IMR-90 (cell line): ENCODE data around the gene LENG9. TPM values are rescaled to one million over a fixed set of nuclear protein-coding genes. Genes with fewer than 3 reads are reported as not detected.

Experiments
- ATAC-seq: fragments of 200-7000 bp; cut with Tn5 transposase; 2 replicates; pipeline ENCODE4 v1.9.1; 2020; ENCODE audit warnings: low read depth, mild to moderate bottlenecking, moderate library complexity
- BruUV-seq: library from RNA; stranded (reverse); fragments of 400-500 nt; replicated peaks from 2 replicates; lab custom pipeline; 2021; lab: Mats Ljungman, UMichigan
- CTCF ChIA-PET: fragments of 300-600 bp; formaldehyde crosslinking; extraction: SDS; loops from one replicate; lab custom pipeline; 2021; ENCODE audit warnings: antibody characterized with exemption; lab: Yijun Ruan, JAX
- POLR2A ChIA-PET: fragments of 300-600 bp; sonication (Branson Sonifier 250); formaldehyde crosslinking; loops from one replicate; lab custom pipeline; 2022; ENCODE audit warnings: antibody characterized with exemption; ENCODE audit not compliant: unreplicated experiment; lab: Charles Lee
- DNase-seq: peaks from one replicate; pipeline ENCODE4 v3.0.0; 2013
- H2AFZ ChIP-seq: replicated peaks from 2 replicates; pipeline ENCODE3; 2013; ENCODE audit warnings: low read length, mild to moderate bottlenecking; ENCODE audit not compliant: poor library complexity
- H2AK5ac ChIP-seq: 2 replicates; pipeline ENCODE4 v1.6.1; 2013; ENCODE audit warnings: low read depth, low read length, inconsistent platforms
- H2AK9ac ChIP-seq: replicated peaks from 2 replicates; pipeline ENCODE3; 2013; ENCODE audit warnings: mild to moderate bottlenecking, low read depth, low read length, moderate library complexity; ENCODE audit not compliant: poor library complexity
- H2BK120ac ChIP-seq: 2 replicates; pipeline ENCODE4 v1.6.1; 2013; ENCODE audit warnings: low read depth, low read length, inconsistent platforms
- H2BK15ac ChIP-seq: 3 replicates; pipeline ENCODE4 v1.6.1; 2013; ENCODE audit warnings: low read depth, low read length, inconsistent platforms
- H2BK20ac ChIP-seq: 2 replicates; pipeline ENCODE4 v1.6.1; 2013; ENCODE audit warnings: low read depth, mild to moderate bottlenecking, inconsistent platforms, low read length, moderate library complexity
- H2BK5ac ChIP-seq: 2 replicates; pipeline ENCODE4 v1.6.1; 2013; ENCODE audit warnings: mild to moderate bottlenecking, low read depth, low read length, inconsistent platforms; ENCODE audit not compliant: poor library complexity, severe bottlenecking
- H3K14ac ChIP-seq: replicated peaks from 2 replicates; pipeline ENCODE4 v1.6.1; 2013; ENCODE audit warnings: low read depth, low read length, inconsistent platforms
- H3K18ac ChIP-seq: 2 replicates; pipeline ENCODE4 v1.6.1; 2013; ENCODE audit warnings: low read depth, low read length, control low read depth
- H3K23ac ChIP-seq: 2 replicates; pipeline ENCODE4 v1.6.1; 2013; ENCODE audit warnings: low read depth, low read length, inconsistent platforms
- H3K27ac ChIP-seq: 2 replicates; pipeline ENCODE4 v1.5.1; 2013; ENCODE audit warnings: mild to moderate bottlenecking, control low read depth, low read length; ENCODE audit not compliant: insufficient read depth
- H3K27me3 ChIP-seq: 2 replicates; pipeline ENCODE4 v1.6.1; 2013; ENCODE audit warnings: low read length; ENCODE audit not compliant: control insufficient read depth, insufficient read depth
- H3K36me3 ChIP-seq: 2 replicates; pipeline ENCODE4 v1.6.1; 2013; ENCODE audit warnings: low read length, mixed read lengths; ENCODE audit not compliant: control insufficient read depth, insufficient read depth
- H3K4ac ChIP-seq: 2 replicates; pipeline ENCODE4 v1.6.1; 2013; ENCODE audit warnings: low read depth, low read length, inconsistent platforms
- H3K4me1 ChIP-seq: 2 replicates; pipeline ENCODE4 v1.6.1; 2013; ENCODE audit warnings: low read length, mixed read lengths; ENCODE audit not compliant: control insufficient read depth, insufficient read depth
- H3K4me2 ChIP-seq: 2 replicates; pipeline ENCODE4 v1.6.1; 2013; ENCODE audit warnings: low read depth, mild to moderate bottlenecking, control low read depth, low read length, moderate library complexity
- H3K4me3 ChIP-seq: 2 replicates; pipeline ENCODE4 v1.5.1; 2013; ENCODE audit warnings: low read depth, mild to moderate bottlenecking, control low read depth, low read length, moderate library complexity; ENCODE audit not compliant: insufficient read depth
- H3K56ac ChIP-seq: 2 replicates; pipeline ENCODE4 v1.6.1; 2013; ENCODE audit warnings: low read length, inconsistent platforms; ENCODE audit not compliant: insufficient read depth; ENCODE audit errors: extremely low read depth
- H3K79me1 ChIP-seq, 2 experiments: 2 replicates each; pipeline ENCODE4 v1.6.1; 2013; ENCODE audit warnings: low read length in 2 of 2, inconsistent platforms in 1 of 2, low read depth in 1 of 2
- H3K9ac ChIP-seq: 2 replicates; pipeline ENCODE4 v1.6.1; 2013; ENCODE audit warnings: low read depth, low read length, control low read depth
- H3K9me1 ChIP-seq: 2 replicates; pipeline ENCODE4 v1.6.1; 2013; ENCODE audit warnings: low read length, inconsistent platforms; ENCODE audit not compliant: insufficient read depth
- H3K9me3 ChIP-seq: 2 replicates; pipeline ENCODE4 v1.6.1; 2013; ENCODE audit warnings: low read length; ENCODE audit not compliant: control insufficient read depth, insufficient read depth
- H4K20me1 ChIP-seq: 2 replicates; pipeline ENCODE4 v1.6.1; 2013; ENCODE audit warnings: low read length, inconsistent platforms; ENCODE audit not compliant: insufficient read depth
- H4K5ac ChIP-seq: 2 replicates; pipeline ENCODE4 v1.6.1; 2013; ENCODE audit warnings: mild to moderate bottlenecking, low read depth, low read length, control low read depth
- H4K8ac ChIP-seq, 2 experiments: 2 replicates each; pipeline ENCODE4 v1.6.1; 2013; ENCODE audit warnings: low read depth in 2 of 2, low read length in 2 of 2, control low read depth in 1 of 2, inconsistent platforms in 1 of 2
- H4K91ac ChIP-seq: 2 replicates; pipeline ENCODE4 v1.6.1; 2013; ENCODE audit warnings: low read depth, low read length, inconsistent platforms; ENCODE audit not compliant: insufficient read depth
- BHLHE40 ChIP-seq: fragments of 150-350 bp; IDR thresholded peaks from 2 replicates; pipeline ENCODE4 v1.6.1; 2016; ENCODE audit warnings: mild to moderate bottlenecking, low read depth, low read length
- MAZ ChIP-seq: IDR thresholded peaks from 2 replicates; pipeline ENCODE4 v1.6.1; 2012; ENCODE audit warnings: low read depth, mild to moderate bottlenecking, low read length, improper control_type of control experiment, moderate library complexity, borderline replicate concordance
- POLR2A ChIP-seq: IDR thresholded peaks from 2 replicates; pipeline ENCODE4 v1.6.1; 2012; ENCODE audit warnings: mild to moderate bottlenecking, low read depth, low read length
- RAD21 ChIP-seq: IDR thresholded peaks from 2 replicates; pipeline ENCODE4 v1.6.1; 2012; ENCODE audit warnings: low read length, improper control_type of control experiment
- RFX5 ChIP-seq: IDR thresholded peaks from 2 replicates; pipeline ENCODE4 v1.8.0; 2012; ENCODE audit warnings: low read depth, mild to moderate bottlenecking, low read length, moderate library complexity
- WGBS, 2 experiments: methylation state at CpG; one replicate each; pipeline versions ENCODE4 v1.1.5 to v1.1.7; 2013; ENCODE audit warnings: missing lambda C conversion rate in 2 of 2; ENCODE audit not compliant: insufficient read length in 1 of 2; ENCODE audit errors: extremely low coverage in 2 of 2; 5-methylcytosine and 5-hydroxymethylcytosine counted together
- dilution Hi-C: fragments of 300-500 bp; cut with HindIII; formaldehyde crosslinking; loops from one replicate; pipeline ENCODE4 v1.14.3; 2018; ENCODE audit warnings: low sequenced_read_pairs; ENCODE audit not compliant: unreplicated experiment
- in situ Hi-C: fragments of 300-500 bp; cut with MboI; formaldehyde crosslinking; loops from 3 replicates; pipeline ENCODE4 v1.14.3; 2019; ENCODE audit warnings: low sequenced_read_pairs, inconsistent platforms, mixed read lengths
- intact Hi-C: fragments of 100-400 bp; cut with micrococcal nuclease; formaldehyde crosslinking; loops from 2 replicates; pipeline ENCODE4 v1.10.0; 2022
- polyA plus RNA-seq, 3 experiments: library from polyadenylated mRNA; depleted of rRNA; stranded (reverse); fragments of >200 nt; gene quantifications; 2 replicates each; pipeline ENCODE4 v1.2.3, GENCODE V29; 2012; ENCODE audit warnings: low replicate concordance in 1 of 3
- total RNA-seq: library from RNA; depleted of rRNA; stranded (reverse); fragments of >200 nt; gene quantifications from 2 replicates; pipeline ENCODE4 v1.2.3, GENCODE V29; 2012

Gene LENG9
- total and polyA plus RNA-seq, 2 of the 4 experiments (the other 2 are of a cell fraction): 0.94 to 1.1 TPM

GRCh38 chr19:54464630-54465425, 1.2 kb upstream of the LENG9 start:
- POLR2A ChIA-PET: no interaction called here
- 50% methylated on average over 25 of the region's 87 CpGs; no CpG with 5 or more reads in 1 of the 2 experiments for WGBS, 2 experiments
- DNase-seq: peak; percentile 63

More at GRCh38 chr19:54464630-54465425, 1.2 kb upstream of the LENG9 start:
- H3K4ac ChIP-seq: peak overlapping the region; percentile 50
- H2BK5ac ChIP-seq: peak overlapping the region; percentile 37
- peak overlapping the region; percentile 84 for H3K4me2 ChIP-seq
- H2AK9ac ChIP-seq: peak overlapping the region; percentile 90
- H3K23ac ChIP-seq: no peak overlapping the region
- H3K9me3 ChIP-seq: no peaks in the 10 kb centered on the region
- intact Hi-C loops (loop anchor here (10.0 kb wide), 1 partner anchor 620 kb away; no protein-coding TSS in a partner anchor), dilution Hi-C loops (no loop called here), in situ Hi-C loops (loop anchor here (25.0 kb wide), 4 partner anchors 353 to 1672 kb away; partner anchors contain the start of genes NAT14, NDUFA3, OSCAR and PRPF31)
- no peak overlapping the region for H4K5ac ChIP-seq
- TF ChIP-seq RFX5 (no peak), POLR2A (no peak; the same call in 1 of the 2 replicates), RAD21 (no peak), BHLHE40 (no peak), MAZ (0 out of 2 replicates have a peak, but pooled peaks have one; percentile 41)
- no peaks in the 10 kb centered on the region for H3K27me3 ChIP-seq
- no peak overlapping the region for H2BK20ac ChIP-seq
- H3K79me1 ChIP-seq: peaks cover 11 to 28% of the 10 kb centered on the region in 2 experiments; a peak in 3 of 4 replicates
- H3K18ac ChIP-seq: no peak overlapping the region
- no peak overlapping the region for H3K9ac ChIP-seq
- peaks cover 26% of the 10 kb centered on the region for H4K20me1 ChIP-seq
- peak overlapping the region; percentile 18 for H3K27ac ChIP-seq
- no peak overlapping the region for H2BK120ac ChIP-seq
- ATAC-seq: peak; percentile 53
- H3K4me3 ChIP-seq: peak overlapping the region; percentile 48
- no peak overlapping the region; the same call in 1 of the 2 replicates for H3K14ac ChIP-seq
- H2AK5ac ChIP-seq: 0 out of 2 replicates have a peak overlapping the region, but pooled peaks have one; percentile 43
- BruUV-seq: no TSS peak
- H3K9me1 ChIP-seq: no peaks in the 10 kb centered on the region
- peak overlapping the region; percentile 56 to 64; a peak in 1 of 4 replicates for H4K8ac ChIP-seq
- H3K4me1 ChIP-seq: peaks cover 18% of the 10 kb centered on the region
- no peak overlapping the region for H2BK15ac ChIP-seq
- CTCF ChIA-PET: interaction anchor here (1.2 kb wide), 1 partner anchor 13 kb away, joined by 4 read pairs; no protein-coding TSS in a partner anchor
- H4K91ac ChIP-seq: 0 out of 2 replicates have a peak overlapping the region, but pooled peaks have one; percentile 43
- peaks cover 24% of the 10 kb centered on the region for H3K36me3 ChIP-seq
- peak overlapping the region; percentile 88 for H2AFZ ChIP-seq
- H3K56ac ChIP-seq: no peak overlapping the region
